KMS-11 (cell line): ENCODE measurements around the gene ARFGEF2.
A peak's percentile ranks its signal among the peaks of the same experiment; 100 is the strongest.

Experiments
- H2AFZ ChIP-seq: fragments of 200-600 bp; sonication (generic); 2 replicates; pipeline ENCODE4 v1.6.1; 2016; ENCODE audit warnings: antibody characterized with exemption, mixed run types, low read depth
- H3K27ac ChIP-seq: fragments of 200-600 bp; sonication (generic); 2 replicates; pipeline ENCODE4 v1.6.1; 2016; ENCODE audit warnings: mild to moderate bottlenecking, mixed run types
- H3K27me3 ChIP-seq: fragments of 200-600 bp; sonication (generic); 2 replicates; pipeline ENCODE4 v1.6.1; 2017; ENCODE audit warnings: mild to moderate bottlenecking, low read depth, mixed run types, moderate library complexity; ENCODE audit not compliant: insufficient read depth
- H3K36me3 ChIP-seq: fragments of 200-600 bp; sonication (generic); 2 replicates; pipeline ENCODE4 v1.6.1; 2017; ENCODE audit warnings: mild to moderate bottlenecking, mixed run types; ENCODE audit not compliant: insufficient read depth
- H3K4me1 ChIP-seq: fragments of 200-600 bp; sonication (generic); 2 replicates; pipeline ENCODE4 v1.6.1; 2016; ENCODE audit warnings: mild to moderate bottlenecking, low read depth, mixed run types; ENCODE audit not compliant: poor library complexity, severe bottlenecking
- H3K4me2 ChIP-seq: fragments of 200-600 bp; sonication (generic); 2 replicates; pipeline ENCODE4 v1.7.0; 2016; ENCODE audit warnings: mild to moderate bottlenecking, mixed run types
- H3K4me3 ChIP-seq: fragments of 200-600 bp; sonication (generic); IDR thresholded peaks from 2 replicates; pipeline ENCODE4 v1.6.1; 2017; ENCODE audit warnings: low read depth, low read length, mixed read lengths; ENCODE audit not compliant: insufficient read depth
- H3K79me2 ChIP-seq: fragments of 200-600 bp; sonication (generic); 2 replicates; pipeline ENCODE4 v1.6.1; 2016; ENCODE audit warnings: low read depth, mixed run types; ENCODE audit not compliant: insufficient read depth
- H3K9ac ChIP-seq: fragments of 200-600 bp; sonication (generic); 2 replicates; pipeline ENCODE4 v1.6.1; 2016; ENCODE audit warnings: mild to moderate bottlenecking, mixed run types
- H4K20me1 ChIP-seq: fragments of 200-600 bp; sonication (generic); 2 replicates; pipeline ENCODE4 v1.6.1; 2016; ENCODE audit warnings: mild to moderate bottlenecking, mixed run types; ENCODE audit not compliant: insufficient read depth
- TF ChIP-seq, protein P1 (sequence below): fragments of 200-600 bp; sonication (generic); conservative IDR thresholded peaks from 2 replicates; pipeline ENCODE4 v1.6.1; 2017; ENCODE audit warnings: low read depth, mild to moderate bottlenecking, antibody characterized with exemption, low read length, moderate library complexity, mixed read lengths

The ARFGEF2 gene

GRCh38 chr20:49030954-49031619, 109.6 kb downstream of the ARFGEF2 start:
- TF ChIP-seq, protein P1, sequence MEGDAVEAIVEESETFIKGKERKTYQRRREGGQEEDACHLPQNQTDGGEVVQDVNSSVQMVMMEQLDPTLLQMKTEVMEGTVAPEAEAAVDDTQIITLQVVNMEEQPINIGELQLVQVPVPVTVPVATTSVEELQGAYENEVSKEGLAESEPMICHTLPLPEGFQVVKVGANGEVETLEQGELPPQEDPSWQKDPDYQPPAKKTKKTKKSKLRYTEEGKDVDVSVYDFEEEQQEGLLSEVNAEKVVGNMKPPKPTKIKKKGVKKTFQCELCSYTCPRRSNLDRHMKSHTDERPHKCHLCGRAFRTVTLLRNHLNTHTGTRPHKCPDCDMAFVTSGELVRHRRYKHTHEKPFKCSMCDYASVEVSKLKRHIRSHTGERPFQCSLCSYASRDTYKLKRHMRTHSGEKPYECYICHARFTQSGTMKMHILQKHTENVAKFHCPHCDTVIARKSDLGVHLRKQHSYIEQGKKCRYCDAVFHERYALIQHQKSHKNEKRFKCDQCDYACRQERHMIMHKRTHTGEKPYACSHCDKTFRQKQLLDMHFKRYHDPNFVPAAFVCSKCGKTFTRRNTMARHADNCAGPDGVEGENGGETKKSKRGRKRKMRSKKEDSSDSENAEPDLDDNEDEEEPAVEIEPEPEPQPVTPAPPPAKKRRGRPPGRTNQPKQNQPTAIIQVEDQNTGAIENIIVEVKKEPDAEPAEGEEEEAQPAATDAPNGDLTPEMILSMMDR = no peak
- H3K4me1 ChIP-seq = no peaks in the 10 kb centered on the region
- peaks cover 3% of the 10 kb centered on the region for H3K36me3 ChIP-seq
- no peak overlapping the region for H2AFZ ChIP-seq
- no peaks in the 10 kb centered on the region for H3K79me2 ChIP-seq
- no peaks in the 10 kb centered on the region for H4K20me1 ChIP-seq
- H3K27me3 ChIP-seq = no peaks in the 10 kb centered on the region
- H3K4me3 ChIP-seq = no peak overlapping the region
- no peak overlapping the region for H3K27ac ChIP-seq
- H3K4me2 ChIP-seq = no peak overlapping the region
- no peak overlapping the region for H3K9ac ChIP-seq

- peaks cover 3% of the 10 kb centered on the region for H3K36me3 ChIP-seq
Measured at GRCh38 chr20:49032455-49032854, 110.9 kb downstream of the ARFGEF2 start.

GRCh38 chr20:49034070-49034732, 112.7 kb downstream of the ARFGEF2 start:
- Histone ChIP-seq H3K4me1 (peaks cover 28% of the 10 kb centered on the region), H2AFZ (no peak overlapping the region), H3K79me2 (no peaks in the 10 kb centered on the region), H3K4me3 (no peak overlapping the region), H4K20me1 (no peaks in the 10 kb centered on the region), H3K27me3 (no peaks in the 10 kb centered on the region), H3K36me3 (peaks cover 3% of the 10 kb centered on the region), H3K4me2 (no peak overlapping the region), H3K9ac (no peak overlapping the region), H3K27ac (no peak overlapping the region)
- TF ChIP-seq, protein P1 = no peak

More at GRCh38 chr20:49032455-49032854, 110.9 kb downstream of the ARFGEF2 start:
- Histone ChIP-seq H3K27me3 (no peaks in the 10 kb centered on the region), H3K79me2 (no peaks in the 10 kb centered on the region), H3K9ac (no peak overlapping the region), H2AFZ (no peak overlapping the region), H3K27ac (no peak overlapping the region), H3K4me1 (peaks cover 10% of the 10 kb centered on the region), H3K4me2 (no peak overlapping the region), H3K4me3 (no peak overlapping the region), H4K20me1 (no peaks in the 10 kb centered on the region)
- TF ChIP-seq, protein P1 = no peak

DNA sequence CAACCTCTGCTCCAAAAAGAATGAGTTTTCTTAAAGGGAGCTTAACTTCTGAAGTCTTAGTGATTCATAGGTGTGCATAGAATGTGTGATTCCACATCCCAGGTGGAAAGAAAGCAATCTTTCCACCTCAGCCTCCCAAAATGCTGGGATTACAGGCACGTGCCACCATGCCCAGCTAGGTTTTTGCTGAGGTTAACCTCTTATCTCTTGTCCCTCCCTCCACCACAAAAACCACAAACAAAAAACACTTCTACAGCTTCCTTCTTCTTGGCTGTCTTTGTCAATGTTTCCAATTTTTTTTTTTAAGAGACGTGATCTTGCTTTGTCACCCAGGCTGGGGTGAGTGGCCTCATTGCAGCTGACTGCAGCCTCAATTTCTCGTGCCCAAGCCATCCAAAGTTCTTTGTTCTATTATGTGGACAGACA, 116.5 kb downstream of the ARFGEF2 start:
- Histone ChIP-seq H3K9ac (peak overlapping the region; percentile 33; the same call in 1 of the 2 replicates), H3K27ac (peak overlapping the region; percentile 73), H3K4me2 (peak overlapping the region; percentile 85), H3K79me2 (no peaks in the 10 kb centered on the region), H3K27me3 (no peaks in the 10 kb centered on the region), H2AFZ (0 out of 2 replicates have a peak overlapping the region, but pooled peaks have one; percentile 11), H3K4me1 (peaks cover 30% of the 10 kb centered on the region), H3K4me3 (no peak overlapping the region), H3K36me3 (0 out of 2 replicates have a peak, but pooled peaks cover 3% of the 10 kb centered on the region), H4K20me1 (no peaks in the 10 kb centered on the region)
- TF ChIP-seq, protein P1 = no peak
